A673 (cell line): Measurements from ENCODE around the gene ABCA9.

ENCODE experiments used
- CTCF ChIP-seq: fragments of 300-800, 200-600 bp; sonication (generic); conservative IDR thresholded peaks from 2 replicates; pipeline ENCODE4 v1.5.1; 2017; ENCODE audit warnings: low read depth, mild to moderate bottlenecking, antibody characterized with exemption, low read length, moderate library complexity, mixed read lengths
- EZH2 ChIP-seq: fragments of 200-600 bp; sonication (generic); IDR thresholded peaks from 2 replicates; pipeline ENCODE4 v1.6.1; 2017; ENCODE audit warnings: borderline replicate concordance, low read depth, mild to moderate bottlenecking, mixed read lengths, antibody characterized with exemption, low read length; ENCODE audit not compliant: poor library complexity, severe bottlenecking

GRCh38 chr17:69064476-69064875 lies 3.7 kb upstream of the ABCA9 start:
- TF ChIP-seq EZH2: no peak
- TF ChIP-seq CTCF: no peak
